HEK293T (cell line): Measurements from ENCODE around the gene CUL2.

Source experiments
- BHLHE40 ChIP-seq: fragments of 450-650 bp; IDR thresholded peaks from 2 replicates; pipeline ENCODE4 v1.6.1; 2016; ENCODE audit warnings: mild to moderate bottlenecking, moderate library complexity, borderline replicate concordance
- ELF4 ChIP-seq: fragments of 450-650 bp; IDR thresholded peaks from 2 replicates; pipeline ENCODE4 v1.6.1; 2017; ENCODE audit warnings: antibody characterized with exemption
- FOXA1 ChIP-seq: fragments of 450-650 bp; IDR thresholded peaks from 2 replicates; pipeline ENCODE4 v1.6.1; 2016; ENCODE audit warnings: mild to moderate bottlenecking
- FOXK2 ChIP-seq: fragments of 450-650 bp; IDR thresholded peaks from 2 replicates; pipeline ENCODE4 v1.6.1; 2016; ENCODE audit warnings: mild to moderate bottlenecking
- FOXM1 ChIP-seq: fragments of 450-650 bp; IDR thresholded peaks from 2 replicates; pipeline ENCODE4 v1.6.1; 2017; ENCODE audit warnings: mild to moderate bottlenecking, borderline replicate concordance
- L3MBTL2 ChIP-seq: fragments of 450-650 bp; conservative IDR thresholded peaks from 2 replicates; pipeline ENCODE4 v1.6.1; 2016; ENCODE audit warnings: mild to moderate bottlenecking
- NFRKB ChIP-seq: fragments of 450-650 bp; IDR thresholded peaks from 2 replicates; pipeline ENCODE4 v1.6.1; 2016; ENCODE audit warnings: mild to moderate bottlenecking, moderate library complexity
- PKNOX1 ChIP-seq: fragments of 450-650 bp; IDR thresholded peaks from 2 replicates; pipeline ENCODE4 v1.6.1; 2016
- SP1 ChIP-seq: fragments of 450-650 bp; IDR thresholded peaks from 2 replicates; pipeline ENCODE4 v1.6.1; 2017
- SUZ12 ChIP-seq: fragments of 450-650 bp; IDR thresholded peaks from 2 replicates; pipeline ENCODE4 v1.6.1; 2016; ENCODE audit warnings: mild to moderate bottlenecking
- TARDBP ChIP-seq: fragments of 450-650 bp; IDR thresholded peaks from 2 replicates; pipeline ENCODE4 v1.6.1; 2016
- ZNF384 ChIP-seq: fragments of 450-650 bp; IDR thresholded peaks from 2 replicates; pipeline ENCODE4 v1.6.1; 2016

GRCh38 chr10:35058686-35059085 lies 31.5 kb downstream of the CUL2 start:
- TF ChIP-seq FOXM1 (no peak), SUZ12 (no peak), TARDBP (no peak), SP1 (no peak), ELF4 (no peak), BHLHE40 (no peak), ZNF384 (no peak), PKNOX1 (no peak), FOXA1 (no peak), L3MBTL2 (no peak), FOXK2 (no peak), NFRKB (no peak)
